SW480 (cell line): ENCODE results near the gene OR10A2.
"Not testable (repeated sequence)": the region's sequence is repeated elsewhere in the genome, so short reads cannot be mapped to it uniquely, and the experiment has no call there.

ENCODE experiments used
- DNase-seq: peaks from one replicate; pipeline ENCODE4 v3.0.0-alpha.2; 2016; ENCODE audit warnings: low spot score

OR10A2 gene

DNA sequence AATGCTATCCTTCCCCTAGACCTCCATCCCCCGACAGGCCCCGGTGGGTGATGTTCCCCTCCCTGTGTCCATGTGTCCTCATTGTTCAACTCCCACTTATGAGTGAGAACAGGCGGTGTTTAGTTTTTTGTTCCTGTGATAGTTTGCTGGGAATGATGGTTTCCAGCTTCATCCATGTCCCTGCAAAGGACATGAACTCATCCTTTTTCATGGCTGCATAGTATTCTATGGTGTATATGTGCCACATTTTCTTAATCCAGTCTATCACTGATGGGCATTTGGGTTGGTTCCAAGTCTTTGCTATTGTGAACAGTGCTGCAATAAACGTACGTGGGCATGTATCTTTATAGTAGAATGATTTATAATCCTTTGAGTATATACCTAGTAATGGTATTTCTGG is 24.9 kb downstream of the OR10A2 start:
- not testable (repeated sequence) for DNase-seq

- DNase-seq = no peak
Observed at GRCh38 chr11:6888830-6889229, 26.0 kb downstream of the OR10A2 start.

- DNase-seq = no peak
Observed at GRCh38 chr11:6889835-6890234, 27.0 kb downstream of the OR10A2 start.

DNA sequence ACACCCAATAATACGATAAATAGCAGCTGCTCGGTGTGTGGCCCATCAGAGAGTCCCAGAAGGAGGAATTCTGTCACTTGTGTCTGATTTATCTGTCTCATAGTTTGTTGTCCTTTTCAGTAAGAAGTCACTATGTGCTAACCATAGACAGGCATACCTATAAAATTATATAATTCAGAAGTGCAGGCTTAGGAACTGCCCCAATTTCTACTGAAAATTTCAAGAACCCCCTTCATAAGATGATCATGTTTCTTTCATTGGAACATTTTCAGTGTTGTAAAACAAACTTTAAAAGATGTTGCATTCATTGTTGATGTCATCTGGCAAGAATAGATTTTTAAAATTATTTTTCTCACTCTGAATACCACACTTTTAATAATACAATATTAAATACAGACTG is 29.5 kb downstream of the OR10A2 start, which contains the start of gene OR2D2:
OR2D2 (minus strand) TSS at position 101 of the 400 bp plus-strand sequence; CDS start at position 101, 0 bp downstream.
- DNase-seq = no peak

GRCh38 chr11:6894097-6894496 is 31.2 kb downstream of the OR10A2 start:
- no peak for DNase-seq

- DNase-seq = no peak
Observed at GRCh38 chr11:6895010-6895409, 32.2 kb downstream of the OR10A2 start.

GRCh38 chr11:6898911-6899310 is 36.1 kb downstream of the OR10A2 start:
- DNase-seq = no peak

- DNase-seq = peak; percentile 7
Observed at GRCh38 chr11:6900327-6900999, 37.6 kb downstream of the OR10A2 start.

GRCh38 chr11:6904804-6905203 is 41.9 kb downstream of the OR10A2 start:
- not testable (repeated sequence) for DNase-seq

DNA sequence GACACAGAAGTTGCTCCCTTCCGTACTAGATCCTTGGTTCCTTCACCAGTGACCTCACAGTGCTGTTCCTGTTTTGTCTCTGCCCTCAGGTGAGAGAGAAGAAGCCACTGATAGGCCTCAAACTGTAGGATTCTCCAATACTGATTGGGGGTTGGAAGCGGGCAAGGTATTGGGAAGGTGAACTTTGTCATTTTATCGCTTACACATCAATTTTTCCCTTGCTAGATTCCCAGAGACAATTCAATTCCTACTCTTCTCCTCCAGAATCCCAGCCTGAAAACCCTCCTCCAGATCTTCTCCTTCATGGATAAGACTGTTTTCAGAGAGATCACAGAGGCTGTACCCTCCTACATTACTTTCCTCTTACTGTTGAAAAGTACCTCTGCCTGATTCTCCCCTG is 48.5 kb downstream of the OR10A2 start:
- no peak for DNase-seq

DNA sequence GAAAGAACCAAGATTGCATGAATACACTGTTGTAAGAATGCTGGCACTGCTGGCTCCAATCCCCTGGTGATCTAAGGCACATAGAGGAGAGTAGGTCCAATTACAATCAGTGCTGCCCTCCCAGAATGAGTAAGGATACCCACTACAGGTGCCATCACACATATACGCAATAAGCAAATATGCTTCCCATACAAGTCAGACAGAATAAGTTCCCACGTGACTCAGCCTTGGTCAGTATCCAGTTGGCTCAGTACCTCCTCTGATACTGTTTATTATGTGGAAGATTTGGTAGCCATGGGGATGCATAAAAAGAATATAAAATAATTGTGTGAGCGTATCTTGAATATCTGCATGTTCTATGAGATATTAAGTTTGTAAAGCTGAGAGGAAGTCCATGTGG is 49.1 kb downstream of the OR10A2 start:
- DNase-seq = no peak

DNA sequence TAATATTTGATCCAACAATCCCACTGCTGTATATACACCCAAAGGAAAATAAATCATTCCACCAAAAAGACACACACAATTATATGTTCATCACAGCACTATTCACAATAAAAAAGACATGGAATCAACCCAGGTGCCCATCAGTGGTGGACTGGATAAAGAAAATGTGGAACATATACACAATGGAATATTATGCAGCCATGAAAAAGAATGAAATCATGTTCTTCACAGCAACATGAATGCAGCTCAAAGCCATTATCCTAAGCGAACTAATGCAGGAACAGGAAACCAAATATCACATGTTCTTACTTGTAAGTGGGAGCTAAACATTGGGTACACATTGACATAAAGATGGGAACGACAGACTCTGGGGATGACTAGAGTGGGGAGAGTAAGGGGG is 56.8 kb downstream of the OR10A2 start:
- DNase-seq = no peak

GRCh38 chr11:6920702-6921101 is 57.8 kb downstream of the OR10A2 start, which contains the start of gene OR2D3:
OR2D3 (plus strand) TSS chr11:6921002; CDS start chr11:6921002, 0 bp downstream.
- no peak for DNase-seq
